Iris pigment epithelial cell (primary cell): ENCODE data around the gene ADGRB2.

Source experiments
- DNase-seq: peaks from one replicate; pipeline ENCODE4 v3.0.0-alpha.2; 2011; ENCODE audit warnings: low read depth

The ADGRB2 gene

DNA sequence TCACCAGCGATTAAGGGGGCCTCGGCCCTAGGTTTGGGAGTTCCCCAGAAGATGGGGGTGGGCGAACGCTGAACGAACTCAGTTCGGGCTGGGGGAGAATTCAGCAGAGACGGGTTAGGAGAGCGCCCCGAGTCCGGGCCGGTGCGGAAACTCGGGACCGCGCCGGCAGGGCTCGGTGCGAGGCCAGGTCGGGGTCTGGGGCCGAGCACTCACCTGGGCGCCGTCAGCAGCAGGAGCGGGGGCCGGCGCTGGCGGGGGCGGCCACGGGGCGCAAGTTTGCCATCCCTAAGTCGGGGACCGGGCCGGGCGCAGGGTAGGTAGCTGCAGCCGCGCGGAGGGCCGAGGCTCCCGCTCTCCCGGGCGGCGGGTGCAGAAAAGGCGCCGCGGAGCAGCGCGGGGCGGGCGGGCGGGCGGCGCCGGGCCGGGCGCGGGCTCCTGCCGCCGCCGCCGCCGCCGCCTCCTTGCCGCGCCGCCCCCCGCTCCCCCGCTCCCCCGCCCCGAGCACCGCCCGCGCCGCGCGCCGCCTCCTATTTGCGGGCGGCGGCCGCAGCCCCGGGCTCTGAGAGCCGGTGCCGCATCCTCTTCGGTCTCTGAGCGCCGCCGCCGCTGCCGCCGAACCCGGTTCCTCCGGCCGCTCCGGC is 349 bp downstream of the ADGRB2 start:
- no peak for DNase-seq

DNA sequence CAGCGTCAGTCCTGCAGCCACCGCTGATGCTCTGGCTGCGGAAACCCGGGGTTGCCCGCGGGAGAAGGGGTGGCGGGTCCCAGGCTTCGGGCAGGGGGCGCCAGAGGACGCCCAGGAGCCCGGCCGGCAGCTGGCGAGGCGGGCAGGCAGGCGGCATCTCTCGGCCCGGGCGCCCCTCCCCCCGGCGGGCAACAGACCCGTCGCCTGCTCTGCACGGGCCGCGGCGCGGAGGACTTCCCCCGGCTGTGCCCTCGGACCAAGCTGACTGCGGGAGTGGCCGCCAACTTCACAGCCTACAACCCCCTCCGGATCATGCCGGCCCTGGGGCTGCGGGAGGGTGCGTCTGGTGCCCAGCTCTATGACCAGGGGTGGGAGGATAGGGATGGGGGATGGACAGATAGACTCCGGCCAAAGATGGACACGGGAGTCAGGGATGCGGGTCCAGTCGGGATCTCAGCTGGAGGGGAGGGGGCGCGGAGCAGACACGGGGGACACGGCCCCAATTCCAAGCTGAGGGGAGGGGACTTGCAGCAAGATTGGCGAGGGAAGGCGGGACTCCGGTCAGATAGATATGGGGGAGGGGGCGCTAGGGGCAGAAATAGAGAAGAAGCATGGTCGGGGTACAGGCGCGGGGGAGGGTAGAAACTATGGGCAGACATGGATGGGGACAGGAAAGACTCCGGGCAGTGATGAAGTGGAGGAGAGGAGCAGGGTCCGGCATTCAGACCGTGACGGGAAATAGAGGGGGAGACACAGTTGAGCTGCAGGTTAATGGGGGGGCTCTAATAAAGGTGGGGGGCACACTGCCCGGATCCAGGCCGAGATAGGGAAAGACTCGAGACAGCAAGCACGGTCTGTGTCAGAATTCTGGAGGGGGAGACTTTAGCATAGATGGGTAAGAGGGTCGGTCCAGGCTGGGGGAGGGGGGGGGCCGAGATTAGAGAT is 1.1 kb downstream of the ADGRB2 start:
- DNase-seq = peak; percentile 28

DNA sequence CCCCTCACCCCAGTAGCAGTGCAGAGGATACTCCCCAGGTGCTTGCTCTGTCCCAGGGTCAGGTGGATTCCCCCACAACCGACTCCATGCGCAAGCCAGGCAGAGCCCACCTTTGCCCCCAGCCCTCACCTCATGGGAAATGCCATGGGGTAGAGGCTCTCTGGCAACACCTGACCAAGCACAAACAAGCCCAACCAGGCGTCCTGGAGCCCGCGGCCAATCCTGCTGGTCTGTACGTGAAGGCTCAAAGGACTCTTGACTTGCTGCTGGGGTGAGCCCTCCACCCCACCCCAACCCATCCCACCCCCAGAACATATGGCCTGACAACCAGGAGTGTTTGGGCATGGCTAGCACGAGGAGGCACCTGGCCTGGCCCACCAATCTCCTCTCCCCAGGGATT is 1.8 kb downstream of the ADGRB2 start:
- DNase-seq = no peak

DNA sequence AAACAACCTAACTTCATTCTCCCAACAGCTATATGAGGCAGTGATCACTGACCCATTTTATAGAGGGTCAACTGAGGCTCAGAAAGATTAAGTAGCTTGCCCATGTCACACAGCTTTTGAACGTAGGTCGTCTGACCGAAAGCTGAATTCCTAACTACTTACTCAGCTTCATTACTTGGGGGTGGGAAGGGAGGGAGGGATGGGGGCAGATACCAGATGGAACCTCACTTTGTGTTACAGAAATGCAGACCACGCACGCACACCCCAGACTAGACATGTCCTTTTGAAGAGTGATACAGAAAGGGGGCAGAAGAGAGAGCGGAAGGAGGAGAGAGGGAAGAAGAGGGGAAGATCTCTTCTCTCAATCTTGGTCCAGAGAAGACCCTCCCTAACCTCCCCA is 2.3 kb downstream of the ADGRB2 start:
- peak; percentile 59 for DNase-seq

DNA sequence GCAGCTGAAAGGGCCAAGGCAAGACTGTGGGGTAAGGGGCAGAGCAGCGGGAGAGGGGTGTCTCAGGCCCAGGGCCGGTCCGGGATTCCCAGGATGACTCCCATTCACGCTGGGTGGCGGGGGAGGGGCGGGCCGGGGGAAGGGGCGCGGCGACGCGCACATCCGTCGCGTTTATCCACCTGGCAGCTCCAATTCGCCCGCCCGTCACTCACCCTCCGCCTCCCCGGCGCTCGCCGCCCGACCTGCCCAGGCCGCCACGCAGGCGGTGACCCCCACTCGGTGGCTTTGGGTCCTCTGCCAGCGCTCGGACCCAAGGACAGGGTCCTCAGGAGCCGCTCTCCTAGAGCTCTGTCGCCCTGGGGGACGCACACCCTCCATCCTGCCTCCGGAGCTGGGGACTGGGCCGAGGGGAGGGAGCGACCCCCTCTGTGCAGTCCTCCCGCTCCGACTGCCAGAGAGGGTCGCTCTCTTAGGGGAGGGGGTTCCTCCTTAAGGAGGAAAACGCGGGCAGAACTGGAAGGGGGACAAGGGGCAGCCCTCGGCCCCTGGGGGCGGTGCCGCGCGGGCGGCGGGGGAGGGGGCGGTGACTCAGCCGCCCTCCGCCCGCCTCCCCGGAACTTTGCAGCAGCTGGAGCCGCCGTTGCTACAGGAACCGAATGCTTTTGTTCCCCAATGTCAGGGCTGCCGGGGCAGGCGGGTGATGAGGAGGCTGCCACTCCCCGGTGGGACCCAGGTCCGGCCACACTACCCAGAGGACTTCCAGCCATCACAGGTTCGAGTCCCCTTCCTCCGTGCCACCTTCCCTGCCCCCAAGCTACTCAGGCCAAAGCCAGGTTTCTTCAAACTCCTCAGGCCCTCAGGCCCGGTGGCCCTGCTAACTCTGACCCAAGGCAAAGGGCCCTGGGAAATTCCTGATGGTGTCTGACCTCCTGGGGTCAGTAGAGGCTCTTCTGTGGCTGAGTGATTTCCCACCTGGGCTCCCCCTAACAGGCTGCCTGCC is 3.4 kb downstream of the ADGRB2 start:
- DNase-seq = peak; percentile 63

DNA sequence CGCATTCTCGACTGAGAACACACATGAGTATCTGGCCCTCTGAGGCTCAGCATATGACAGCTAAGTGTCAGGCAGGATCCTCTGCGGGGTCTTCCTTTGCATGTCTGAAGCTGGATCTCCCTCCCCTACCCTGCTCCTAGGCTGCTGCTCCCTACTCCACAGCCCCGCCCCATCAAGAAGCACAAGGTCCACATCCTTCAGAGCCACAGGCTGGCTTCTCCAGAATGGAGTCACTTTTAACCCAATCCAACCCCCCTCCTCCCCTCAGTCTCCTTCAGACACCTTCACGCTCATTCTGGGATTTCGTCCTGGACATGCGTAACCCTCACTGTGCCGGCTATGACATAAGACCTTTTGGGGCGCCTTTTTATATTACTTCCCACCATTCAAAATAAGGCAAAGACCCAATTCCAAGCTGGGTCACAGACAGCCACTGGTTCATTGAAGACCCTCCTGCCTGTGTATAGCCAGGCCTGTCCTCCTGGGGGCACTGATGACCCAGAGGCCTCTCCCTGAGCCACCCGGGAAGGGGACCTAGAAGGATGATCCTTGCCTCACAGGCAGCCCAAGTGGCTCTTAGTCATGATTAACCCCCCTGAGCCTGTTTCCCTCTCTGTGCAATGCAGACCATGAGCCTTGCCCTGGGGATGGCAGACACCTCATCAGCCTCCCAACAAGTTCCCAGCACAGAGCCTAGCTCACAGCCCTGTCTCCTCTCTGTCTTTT is 4.7 kb downstream of the ADGRB2 start:
- no peak for DNase-seq

DNA sequence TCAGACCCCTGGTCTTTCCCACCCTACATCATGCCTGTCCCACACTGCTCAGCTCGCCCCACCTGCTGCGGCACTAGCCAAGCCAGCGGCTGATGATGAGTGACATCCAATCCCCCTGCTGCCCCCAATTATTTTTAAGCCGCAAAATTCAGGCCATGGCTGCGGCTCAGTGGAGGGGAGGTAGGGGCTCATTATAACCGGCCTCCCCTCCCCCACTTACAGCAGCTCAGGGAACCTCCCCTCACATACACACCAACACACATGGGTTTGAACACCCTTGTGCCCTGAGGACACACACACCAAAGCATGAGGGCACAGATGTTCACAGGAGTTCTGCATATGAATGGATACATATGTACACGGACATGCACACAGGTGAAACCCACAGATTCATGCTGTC is 5.3 kb downstream of the ADGRB2 start:
- no peak for DNase-seq

DNA sequence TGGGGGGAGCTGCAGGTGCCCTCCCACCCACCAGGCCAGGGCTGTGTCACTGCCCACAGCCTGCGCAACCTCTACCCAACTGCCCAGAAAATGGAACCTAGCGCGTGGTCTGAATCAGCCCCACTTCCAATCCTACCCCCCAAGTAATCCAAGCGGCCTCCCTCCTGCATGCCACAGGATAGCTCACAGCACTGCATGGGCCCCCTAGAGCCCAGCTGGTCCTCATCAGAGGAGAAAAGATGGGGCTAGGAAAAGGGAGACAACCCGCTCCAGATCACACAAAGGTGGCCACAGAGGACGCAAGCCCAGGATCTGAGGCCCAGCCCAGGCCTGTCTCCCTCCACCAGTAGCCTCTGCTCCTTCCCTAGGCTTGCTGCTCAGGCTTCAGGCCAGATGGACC is 6.2 kb downstream of the ADGRB2 start:
- no peak for DNase-seq

DNA sequence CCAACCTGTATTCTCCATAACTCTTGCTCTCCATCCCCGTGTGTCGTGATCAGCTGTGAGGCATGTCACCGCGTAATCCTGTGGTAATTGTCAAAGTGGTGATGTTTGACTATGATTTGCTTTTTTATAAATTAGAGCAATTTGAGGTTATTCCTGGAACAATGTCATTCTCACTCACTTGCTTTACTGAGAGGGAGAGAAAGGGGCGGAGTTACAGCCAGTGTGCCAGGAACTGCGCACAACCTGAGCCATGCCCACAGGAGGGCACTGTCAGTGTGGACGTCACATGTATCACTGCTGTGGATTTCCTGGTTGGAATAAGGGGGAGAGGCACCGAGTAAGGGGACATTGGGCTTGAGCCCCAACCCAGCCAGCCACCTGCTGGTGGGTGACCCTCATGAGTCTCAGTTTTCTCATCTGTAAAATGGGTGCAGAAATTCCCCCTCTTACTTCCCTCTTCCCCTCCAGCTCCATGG is 6.9 kb downstream of the ADGRB2 start:
- DNase-seq = no peak

DNA sequence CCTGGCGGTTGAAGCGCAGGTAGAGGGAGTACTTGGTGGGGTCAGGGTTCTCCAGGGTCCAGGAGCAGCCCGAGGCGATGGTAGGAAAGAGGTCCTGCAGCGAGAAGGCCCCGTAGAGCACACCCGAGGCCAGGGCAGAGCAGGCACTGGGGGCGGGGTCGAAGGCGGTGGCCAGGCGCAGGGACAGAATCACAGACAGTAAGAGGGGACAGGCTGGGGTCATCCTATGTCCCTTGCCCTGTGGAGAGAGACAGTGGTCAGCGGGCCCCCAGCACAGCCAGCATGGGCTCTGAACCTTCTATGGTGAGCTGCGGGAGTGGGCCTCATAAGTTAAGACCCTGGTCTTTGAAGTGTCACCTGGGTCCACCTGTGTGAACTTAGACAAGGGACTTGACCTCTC is 7.6 kb downstream of the ADGRB2 start:
- no peak for DNase-seq

DNA sequence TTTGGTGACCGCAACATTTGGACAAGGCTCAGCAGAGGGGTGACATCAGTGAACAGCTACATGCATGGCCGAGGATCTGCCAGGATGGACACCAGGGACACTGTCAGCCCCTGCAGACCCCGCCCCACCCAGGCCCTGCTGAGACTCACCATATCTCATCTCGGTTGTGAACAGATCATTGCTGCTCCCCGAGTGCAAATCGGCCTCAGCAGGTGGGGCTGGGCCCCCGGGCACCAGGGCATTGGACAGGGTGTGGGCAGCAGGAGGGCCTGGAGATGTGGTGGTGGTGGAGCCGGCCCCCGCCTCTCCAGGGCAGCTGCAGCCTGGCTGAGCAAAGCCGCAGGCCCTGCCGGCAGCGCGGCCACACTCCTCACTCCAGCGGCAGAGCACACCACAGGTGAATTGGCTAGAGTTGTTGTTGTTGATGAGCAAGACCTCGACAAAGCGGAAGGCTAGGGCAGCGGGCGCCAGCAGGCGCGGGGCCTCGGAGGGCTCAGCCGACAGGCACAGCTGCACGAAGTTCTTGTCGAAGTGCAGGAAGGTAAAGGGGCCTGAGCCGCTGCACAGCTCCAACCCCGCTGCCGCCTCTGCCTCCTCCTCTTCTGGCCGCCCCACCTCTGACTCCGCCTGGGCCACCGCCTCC is 8.2 kb downstream of the ADGRB2 start:
- DNase-seq = no peak

DNA sequence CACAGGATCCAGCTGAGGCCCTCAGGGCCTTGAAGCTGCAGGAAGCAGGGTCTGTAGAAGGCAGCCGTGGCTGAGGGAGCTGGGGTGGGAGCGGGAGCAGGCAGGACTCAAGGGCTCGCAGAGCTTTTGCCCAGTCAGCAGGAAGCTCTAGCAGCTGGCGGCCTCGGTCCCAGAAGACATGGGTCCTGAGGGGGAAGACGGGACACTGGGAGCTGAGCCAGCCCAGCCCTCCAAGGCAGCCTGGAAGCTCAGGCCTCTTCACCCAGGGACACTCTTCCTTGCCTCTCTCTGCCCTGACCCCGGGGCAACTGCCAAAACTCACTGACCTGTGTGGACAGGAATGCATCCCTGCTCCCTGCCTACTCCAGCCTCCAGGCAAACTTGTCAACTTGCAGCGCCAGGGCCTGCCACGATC is 8.9 kb downstream of the ADGRB2 start:
- no peak for DNase-seq

DNA sequence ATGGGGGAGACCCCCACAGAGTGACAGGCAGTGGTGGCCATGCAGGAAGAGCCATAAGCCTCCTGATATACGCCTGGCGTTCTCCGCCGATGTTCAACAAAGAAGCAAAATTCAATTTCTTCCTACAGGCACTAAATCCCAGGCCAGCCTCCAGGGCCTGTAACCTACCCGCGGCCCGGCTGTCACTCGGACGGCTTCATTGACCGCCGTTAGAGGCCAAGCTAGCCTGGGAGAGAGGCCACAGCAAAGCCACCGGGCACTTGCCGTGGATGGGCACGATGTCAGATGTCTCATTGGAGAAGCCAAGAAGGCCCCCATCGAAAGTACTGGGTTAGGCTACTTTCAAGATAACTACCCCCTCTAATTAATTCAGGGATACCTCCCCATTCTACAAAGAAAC is 9.7 kb downstream of the ADGRB2 start:
- no peak for DNase-seq

DNA sequence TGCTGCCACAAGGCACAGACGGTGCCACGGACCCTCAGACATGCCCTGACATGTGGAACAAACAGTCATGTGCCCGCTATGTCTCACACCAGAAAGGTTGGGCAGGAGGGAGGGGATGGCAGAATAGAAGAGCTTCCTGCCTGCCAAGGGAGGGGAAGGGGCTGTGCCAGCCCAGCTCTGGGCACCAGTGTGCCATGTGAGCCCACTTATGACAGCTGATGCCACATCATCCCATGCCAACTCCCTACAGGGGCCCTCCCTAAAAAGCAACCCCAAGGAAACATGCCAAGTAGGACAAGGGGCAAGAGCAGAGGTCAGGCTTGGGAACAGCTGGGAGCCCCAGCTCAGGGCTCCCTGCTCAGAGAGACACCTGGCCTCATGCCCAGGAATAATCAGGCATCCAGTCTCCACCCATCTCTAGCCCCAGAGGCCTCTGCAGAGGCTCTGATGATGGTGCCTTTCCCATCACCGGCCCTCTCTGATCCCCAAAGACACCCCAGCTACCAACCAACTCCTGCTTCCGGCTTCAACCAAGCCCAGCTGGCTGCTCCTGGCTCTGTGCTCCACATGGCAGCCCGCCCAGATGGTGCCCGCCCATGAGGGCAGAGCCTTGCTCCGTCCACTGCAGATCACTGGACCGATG is 10.3 kb downstream of the ADGRB2 start:
- DNase-seq = no peak

DNA sequence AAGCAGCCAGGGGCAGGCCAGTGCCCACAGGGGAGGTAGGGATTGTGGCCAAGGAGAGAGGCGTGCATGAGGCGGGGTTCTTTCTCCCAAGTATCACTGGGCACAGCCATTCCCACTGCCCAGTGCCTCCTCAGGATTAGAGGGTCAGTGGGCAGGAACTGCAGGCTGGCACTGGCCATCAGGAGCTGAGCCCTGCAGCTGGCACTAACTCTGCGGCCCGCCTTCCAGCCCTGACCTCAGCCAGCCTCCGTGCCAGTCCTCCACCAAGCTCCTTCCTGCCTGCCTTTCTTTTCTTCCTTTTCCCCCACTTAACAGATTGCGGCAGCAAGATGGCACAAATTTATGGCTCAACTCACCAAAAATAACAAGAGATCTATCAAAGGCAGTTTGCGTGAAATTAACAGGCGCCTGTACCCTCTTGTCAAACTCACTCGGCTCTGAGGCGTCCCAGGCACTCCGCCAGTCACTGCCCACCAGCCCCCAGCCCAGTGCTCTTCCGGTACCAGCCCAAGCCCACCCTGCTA is 11.1 kb downstream of the ADGRB2 start:
- no peak for DNase-seq

DNA sequence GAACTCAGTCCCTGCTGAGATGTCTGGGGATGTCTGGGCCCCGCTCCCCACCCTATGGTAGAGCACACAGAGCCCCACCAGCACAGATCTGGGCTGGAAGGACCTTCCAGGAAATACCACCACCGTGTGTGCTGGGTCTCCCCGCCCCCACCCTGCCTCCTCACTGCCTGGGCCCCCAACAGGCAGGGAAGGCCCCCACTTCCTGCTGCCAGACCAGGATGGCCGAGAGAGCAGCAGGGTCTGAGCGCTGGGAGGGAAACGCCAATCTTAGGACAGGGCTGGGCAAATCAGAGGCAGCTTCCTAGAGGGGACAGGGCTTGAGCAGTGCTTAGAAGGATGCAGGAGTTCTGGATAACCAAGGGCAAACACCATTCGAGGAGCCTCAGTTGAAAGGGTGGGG is 11.9 kb downstream of the ADGRB2 start:
- no peak for DNase-seq

DNA sequence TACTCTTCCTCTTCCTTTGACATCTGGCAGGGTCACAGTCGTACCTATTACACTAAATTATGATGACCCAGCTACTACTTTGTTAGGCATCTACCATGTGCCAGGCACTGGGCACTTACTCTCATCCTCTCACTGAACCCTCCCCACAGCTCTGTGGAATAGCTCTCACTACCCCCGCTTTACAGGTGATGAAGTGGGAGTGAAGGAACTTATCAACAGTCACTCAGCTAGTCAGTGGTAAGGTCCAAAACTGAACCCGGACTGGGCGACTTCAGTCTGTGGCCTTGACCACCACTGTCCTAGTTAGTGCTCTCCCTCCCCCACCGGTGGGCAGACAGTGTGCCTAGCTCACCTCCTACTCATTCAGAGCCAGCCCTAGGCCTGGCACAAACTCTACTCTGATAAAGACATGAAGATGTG is 12.3 kb downstream of the ADGRB2 start:
- DNase-seq = no peak

DNA sequence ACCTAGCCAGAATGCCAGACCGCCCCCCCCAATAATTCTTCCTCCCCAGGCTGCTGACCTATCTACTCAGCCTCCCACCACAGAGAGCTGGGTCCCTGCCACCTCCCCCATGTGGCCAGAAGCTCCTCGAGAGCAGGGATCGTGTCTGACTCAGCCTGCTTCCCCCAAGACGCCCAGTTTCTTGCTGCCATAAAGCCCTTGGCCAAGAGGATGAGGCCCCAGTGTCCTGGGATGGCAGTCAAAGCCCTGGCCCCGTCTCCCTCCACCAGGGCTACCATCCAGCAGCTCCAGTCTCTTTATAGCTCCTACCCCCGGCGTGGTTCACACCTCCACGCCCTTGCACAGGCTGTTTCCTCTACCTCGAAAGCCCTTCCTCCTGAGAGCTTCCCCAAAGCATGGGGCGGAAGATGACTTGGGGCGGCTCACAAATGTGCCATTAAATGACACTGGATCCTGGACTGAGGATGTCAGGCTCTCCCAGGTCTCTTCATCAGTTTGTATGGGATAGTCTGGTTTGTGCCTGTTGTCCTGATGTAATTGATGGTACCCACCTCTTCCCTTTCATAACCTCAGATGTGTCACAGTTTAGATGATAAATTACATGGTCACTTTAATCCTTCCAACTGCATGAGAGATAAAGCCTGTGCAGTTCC is 13.2 kb downstream of the ADGRB2 start:
- peak; percentile 73 for DNase-seq
